ENCODE data around the gene BCAS3. TPM values are rescaled to one million over a fixed set of nuclear protein-coding genes. Genes with fewer than 3 reads are reported as not detected.
A peak's percentile ranks its signal among the peaks of the same experiment; 100 is the strongest.

BCAS3 gene
- total RNA-seq, 1 donor from 2014 or later = 35.7 TPM

- Mint-ChIP-seq H3K9me3 (ENCODE audit: unreplicated experiment) (no peaks in the 10 kb centered on the region), H3K27me3 (ENCODE audit: unreplicated experiment) (no peaks in the 10 kb centered on the region), H3K36me3 (ENCODE audit: unreplicated experiment) (peaks cover 23% of the 10 kb centered on the region), H3K27ac (ENCODE audit: unreplicated experiment) (peak overlapping the region; percentile 50), H3K4me3 (ENCODE audit: unreplicated experiment) (no peak overlapping the region), H3K4me1 (ENCODE audit: unreplicated experiment) (peaks cover 10% of the 10 kb centered on the region)
- DNase-seq (ENCODE audit: extremely low spot score, unreplicated experiment) = no peak
- TF ChIP-seq CTCF (IDR thresholded peaks at IDR 0.05) = no peak
Measured at GRCh38 chr17:60637683-60638082, 40.0 kb upstream of the BCAS3 start.

- no peak for DNase-seq (ENCODE audit: extremely low spot score, unreplicated experiment)
- TF ChIP-seq CTCF (IDR thresholded peaks at IDR 0.05) = no peak
- Mint-ChIP-seq H3K36me3 (ENCODE audit: unreplicated experiment) (peaks cover 24% of the 10 kb centered on the region), H3K4me3 (ENCODE audit: unreplicated experiment) (no peak overlapping the region), H3K27me3 (ENCODE audit: unreplicated experiment) (no peaks in the 10 kb centered on the region), H3K27ac (ENCODE audit: unreplicated experiment) (no peak overlapping the region), H3K4me1 (ENCODE audit: unreplicated experiment) (peaks cover 14% of the 10 kb centered on the region), H3K9me3 (ENCODE audit: unreplicated experiment) (no peaks in the 10 kb centered on the region)
Measured at GRCh38 chr17:60639019-60639330, 38.7 kb upstream of the BCAS3 start.

- Mint-ChIP-seq H3K4me1 (ENCODE audit: unreplicated experiment) (peaks cover 14% of the 10 kb centered on the region), H3K4me3 (ENCODE audit: unreplicated experiment) (no peak overlapping the region), H3K27me3 (ENCODE audit: unreplicated experiment) (no peaks in the 10 kb centered on the region), H3K27ac (ENCODE audit: unreplicated experiment) (no peak overlapping the region), H3K36me3 (ENCODE audit: unreplicated experiment) (peaks cover 24% of the 10 kb centered on the region), H3K9me3 (ENCODE audit: unreplicated experiment) (no peaks in the 10 kb centered on the region)
- DNase-seq (ENCODE audit: extremely low spot score, unreplicated experiment) = no peak
- TF ChIP-seq CTCF (IDR thresholded peaks at IDR 0.05) = peak; percentile 52
Measured at GRCh38 chr17:60640503-60640902, 37.1 kb upstream of the BCAS3 start.

- no peak for TF ChIP-seq CTCF (IDR thresholded peaks at IDR 0.05)
- Mint-ChIP-seq H3K27ac (ENCODE audit: unreplicated experiment) (peak overlapping the region; percentile 46), H3K9me3 (ENCODE audit: unreplicated experiment) (no peaks in the 10 kb centered on the region), H3K36me3 (ENCODE audit: unreplicated experiment) (peaks cover 21% of the 10 kb centered on the region), H3K27me3 (ENCODE audit: unreplicated experiment) (no peaks in the 10 kb centered on the region), H3K4me1 (ENCODE audit: unreplicated experiment) (peaks cover 14% of the 10 kb centered on the region), H3K4me3 (ENCODE audit: unreplicated experiment) (no peak overlapping the region)
- no peak for DNase-seq (ENCODE audit: extremely low spot score, unreplicated experiment)
Measured at GRCh38 chr17:60641126-60641525, 36.5 kb upstream of the BCAS3 start.

GRCh38 chr17:60641810-60642220 lies 35.8 kb upstream of the BCAS3 start:
- peak overlapping the region; percentile 46 for H3K27ac Mint-ChIP-seq (ENCODE audit: unreplicated experiment)
- peak; percentile 87 for DNase-seq (ENCODE audit: extremely low spot score, unreplicated experiment)
- no peaks in the 10 kb centered on the region for H3K27me3 Mint-ChIP-seq (ENCODE audit: unreplicated experiment)
- no peak overlapping the region for H3K4me3 Mint-ChIP-seq (ENCODE audit: unreplicated experiment)
- H3K4me1 Mint-ChIP-seq (ENCODE audit: unreplicated experiment) = peaks cover 14% of the 10 kb centered on the region
- no peaks in the 10 kb centered on the region for H3K9me3 Mint-ChIP-seq (ENCODE audit: unreplicated experiment)
- peaks cover 18% of the 10 kb centered on the region for H3K36me3 Mint-ChIP-seq (ENCODE audit: unreplicated experiment)
- peak; percentile 67 for TF ChIP-seq CTCF (IDR thresholded peaks at IDR 0.05)
